Endothelial cell (in vitro differentiated cells): ENCODE data around the gene OXT. TPM values are rescaled to one million over a fixed set of nuclear protein-coding genes. Genes with fewer than 3 reads are reported as not detected.
"Not testable (repeated sequence)": the region's sequence is repeated elsewhere in the genome, so short reads cannot be mapped to it uniquely, and the experiment has no call there.

Experiments used
- DNase-seq: peaks from one replicate; pipeline ENCODE4 v3.0.0; 2021; ENCODE audit warnings: low spot score
- H3K27ac Mint-ChIP-seq: one replicate; pipeline ENCODE4 v1.8.0; 2021; ENCODE audit warnings: mixed read lengths, inconsistent platforms; ENCODE audit not compliant: unreplicated experiment
- H3K27me3 Mint-ChIP-seq: one replicate; pipeline ENCODE4 v1.8.0; 2021; ENCODE audit warnings: mild to moderate bottlenecking, moderate library complexity, mixed read lengths, inconsistent platforms; ENCODE audit not compliant: unreplicated experiment
- H3K36me3 Mint-ChIP-seq: one replicate; pipeline ENCODE4 v1.8.0; 2021; ENCODE audit warnings: mild to moderate bottlenecking, low read depth, mixed read lengths, inconsistent platforms; ENCODE audit not compliant: unreplicated experiment
- H3K4me1 Mint-ChIP-seq: one replicate; pipeline ENCODE4 v1.8.0; 2021; ENCODE audit warnings: mild to moderate bottlenecking, mixed read lengths, inconsistent platforms; ENCODE audit not compliant: unreplicated experiment
- H3K4me3 Mint-ChIP-seq: one replicate; pipeline ENCODE4 v1.8.0; 2021; ENCODE audit warnings: mild to moderate bottlenecking, mixed read lengths, inconsistent platforms; ENCODE audit not compliant: unreplicated experiment
- H3K9me3 Mint-ChIP-seq: one replicate; pipeline ENCODE4 v1.8.0; 2021; ENCODE audit warnings: mixed read lengths, inconsistent platforms; ENCODE audit not compliant: unreplicated experiment
- CTCF ChIP-seq: fragments of 200-600 bp; sonication (generic); IDR thresholded peaks from one replicate; pipeline ENCODE4 v1.5.0; 2021; ENCODE audit warnings: antibody characterized with exemption; ENCODE audit not compliant: unreplicated experiment
- long read RNA-seq: library from polyadenylated mRNA; unstranded; transcript quantifications from one replicate; pipeline ENCODE4 v2.0.0, GENCODE V29; 2020; ENCODE audit not compliant: unreplicated experiment
- total RNA-seq: library from RNA; stranded (reverse); fragmentation: NEBNext Ultra II Directional; extraction: Animal tissue kit (Norgen Biotek cat#: 25700); gene quantifications from one replicate; pipeline ENCODE4 v1.2.1, GENCODE V29; 2021; ENCODE audit not compliant: unreplicated experiment

The OXT gene
- not detected for total RNA-seq
- long read RNA-seq, result 0 reads

- TF ChIP-seq CTCF, result no peak
- Mint-ChIP-seq H3K27ac (no peak within 1 kb of the TSS), H3K4me1 (peaks cover 3% of the 10 kb centered on the region), H3K27me3 (peaks cover 14% of the 10 kb centered on the region), H3K9me3 (no peaks in the 10 kb centered on the region), H3K4me3 (peak within 1 kb of the TSS; percentile 68), H3K36me3 (no peaks in the 10 kb centered on the region)
- DNase-seq, result no peak
Measured at GRCh38 chr20:3071610-3072529, at the start of gene OXT. Gene OXT, plus strand, starts transcription at chr20:3071620. Its CDS starts 36 bp downstream, at chr20:3071656.

- no peak for DNase-seq
- H3K4me3 Mint-ChIP-seq, result peak overlapping the region; percentile 22
- H3K36me3 Mint-ChIP-seq, result peaks cover 42% of the 10 kb centered on the region
- H3K4me1 Mint-ChIP-seq, result no peaks in the 10 kb centered on the region
- no peak for TF ChIP-seq CTCF
- no peaks in the 10 kb centered on the region for H3K9me3 Mint-ChIP-seq
- no peak overlapping the region for H3K27ac Mint-ChIP-seq
- H3K27me3 Mint-ChIP-seq, result peaks cover 4% of the 10 kb centered on the region
Measured at GRCh38 chr20:3021777-3022176, 49.6 kb upstream of the OXT start.

GRCh38 chr20:3022559-3023490 is 48.6 kb upstream of the OXT start:
- H3K27ac Mint-ChIP-seq, H3K27me3 Mint-ChIP-seq, H3K4me1 Mint-ChIP-seq, H3K4me3 Mint-ChIP-seq, H3K9me3 Mint-ChIP-seq, DNase-seq: not testable (repeated sequence)
- H3K36me3 Mint-ChIP-seq, result peaks cover 39% of the 10 kb centered on the region

GRCh38 chr20:3027987-3028386 is 43.4 kb upstream of the OXT start:
- H3K27ac Mint-ChIP-seq, result no peak overlapping the region

More at GRCh38 chr20:3027987-3028386, 43.4 kb upstream of the OXT start:
- Mint-ChIP-seq H3K4me3 (no peak overlapping the region), H3K27me3 (peaks cover 3% of the 10 kb centered on the region), H3K36me3 (peaks cover 32% of the 10 kb centered on the region), H3K4me1 (no peaks in the 10 kb centered on the region), H3K9me3 (no peaks in the 10 kb centered on the region)
- DNase-seq, result no peak
- TF ChIP-seq CTCF, result no peak
